ENCODE results near the gene VPS4A.

Gene VPS4A

GRCh38 chr16:69339289-69340094 is 28.3 kb downstream of the VPS4A start, which contains the start of the genes COG8 and NIP7:
Gene COG8, minus strand, starts transcription at chr16:69339564. Its CDS starts 12 bp downstream, at chr16:69339552.
Gene NIP7, plus strand, starts transcription at chr16:69339772. Its CDS starts 58 bp downstream, at chr16:69339830.
- Histone ChIP-seq H3K27me3 (no peaks in the 10 kb centered on the region), H3K27ac (peak within 1 kb of the TSS; percentile 91), H3K4me1 (ENCODE audit: control insufficient read depth in 1 of 2, insufficient read depth in 1 of 2, low read depth in 1 of 2, low read length in 1 of 2) (peaks cover 19 to 21% of the 10 kb centered on the region in 2 experiments), H3K4me3 (ENCODE audit: low read depth in 1 of 2, low read length in 1 of 2) (peak within 1 kb of the TSS; percentile 87 to 99), H3K9me3 (no peaks in the 10 kb centered on the region), H3K36me3 (peaks cover 28% of the 10 kb centered on the region)
- peak; percentile 97 for TF ChIP-seq CTCF (IDR thresholded peaks at IDR 0.05)

GRCh38 chr16:69340095-69340644 is 29.0 kb downstream of the VPS4A start:
- Histone ChIP-seq H3K4me3 (ENCODE audit: low read depth in 1 of 2, low read length in 1 of 2) (peak overlapping the region; percentile 87 to 99), H3K36me3 (peaks cover 21% of the 10 kb centered on the region), H3K4me1 (ENCODE audit: control insufficient read depth in 1 of 2, insufficient read depth in 1 of 2, low read depth in 1 of 2, low read length in 1 of 2) (peaks cover 19 to 21% of the 10 kb centered on the region in 2 experiments), H3K27ac (peak overlapping the region; percentile 91), H3K27me3 (no peaks in the 10 kb centered on the region), H3K9me3 (no peaks in the 10 kb centered on the region)
- no peak for TF ChIP-seq CTCF (IDR thresholded peaks at IDR 0.05)

GRCh38 chr16:69344171-69344570 is 33.0 kb downstream of the VPS4A start:
- peaks cover 15% of the 10 kb centered on the region for H3K36me3 ChIP-seq
- H3K27me3 ChIP-seq: no peaks in the 10 kb centered on the region
- H3K4me3 ChIP-seq (ENCODE audit: low read depth in 1 of 2, low read length in 1 of 2): no peak overlapping the region
- no peak overlapping the region for H3K27ac ChIP-seq
- TF ChIP-seq CTCF (IDR thresholded peaks at IDR 0.05): no peak
- no peaks in the 10 kb centered on the region for H3K9me3 ChIP-seq
- peaks cover 9% of the 10 kb centered on the region in 2 experiments for H3K4me1 ChIP-seq (ENCODE audit: control insufficient read depth in 1 of 2, insufficient read depth in 1 of 2, low read depth in 1 of 2, low read length in 1 of 2)

GRCh38 chr16:69345923-69346322 is 34.8 kb downstream of the VPS4A start:
- no peaks in the 10 kb centered on the region for H3K27me3 ChIP-seq
- H3K4me3 ChIP-seq (ENCODE audit: low read depth in 1 of 2, low read length in 1 of 2): no peak overlapping the region
- H3K9me3 ChIP-seq: no peaks in the 10 kb centered on the region
- no peak for TF ChIP-seq CTCF (IDR thresholded peaks at IDR 0.05)
- no peaks in the 10 kb centered on the region for H3K4me1 ChIP-seq (ENCODE audit: control insufficient read depth in 1 of 2, insufficient read depth in 1 of 2, low read depth in 1 of 2, low read length in 1 of 2)
- peaks cover 29% of the 10 kb centered on the region for H3K36me3 ChIP-seq
- H3K27ac ChIP-seq: no peak overlapping the region

GRCh38 chr16:69346683-69347082 is 35.5 kb downstream of the VPS4A start:
- no peak for TF ChIP-seq CTCF (IDR thresholded peaks at IDR 0.05)

More at GRCh38 chr16:69346683-69347082, 35.5 kb downstream of the VPS4A start:
- Histone ChIP-seq H3K9me3 (no peaks in the 10 kb centered on the region), H3K36me3 (peaks cover 31% of the 10 kb centered on the region), H3K4me1 (ENCODE audit: control insufficient read depth in 1 of 2, insufficient read depth in 1 of 2, low read depth in 1 of 2, low read length in 1 of 2) (no peaks in the 10 kb centered on the region), H3K27me3 (no peaks in the 10 kb centered on the region), H3K4me3 (ENCODE audit: low read depth in 1 of 2, low read length in 1 of 2) (no peak overlapping the region), H3K27ac (no peak overlapping the region)

Data from neutrophil (primary cell).